ENCODE results near the gene NCOA1.

GRCh38 chr2:24469148-24469650 is 21.9 kb upstream of the NCOA1 start:
- TF ChIP-seq CTCF (conservative IDR thresholded peaks at IDR 0.05; ENCODE audit: low read length) (no peak), EZH2phosphoT487 (IDR thresholded peaks at IDR 0.05; ENCODE audit: borderline replicate concordance, low read depth, low read length) (no peak)

Measured in OCI-LY7 (cell line).